Natural killer cell (primary cell): ENCODE data around the gene CIPC. TPM values are rescaled to one million over a fixed set of nuclear protein-coding genes. Genes with fewer than 3 reads are reported as not detected.

Experiments used
- ATAC-seq, 3 donors: fragments of 150-1000 bp in 2 of 3; fragments of 200-7000 bp in 1 of 3; cut with Tn5 transposase; 1 replicate in 1 of 3; 2 replicates in 2 of 3; pipeline ENCODE4 v1.10.0; 2021; ENCODE audit warnings: mild to moderate bottlenecking in 2 of 3, moderate library complexity in 2 of 3
- DNase-seq, 2 donors: peaks; one replicate each; pipeline versions ENCODE4 v3.0.0 to v3.0.0-alpha.2; 2013 to 2021; ENCODE audit warnings: mixed read lengths in 1 of 2
- H3K27ac ChIP-seq: one replicate; pipeline ENCODE4 v1.5.1; 2013; ENCODE audit warnings: mild to moderate bottlenecking, low read length
- H3K27me3 ChIP-seq: one replicate; pipeline ENCODE4 v1.6.1; 2013; ENCODE audit warnings: low read length; ENCODE audit not compliant: control insufficient read depth, insufficient read depth
- H3K36me3 ChIP-seq: one replicate; pipeline ENCODE4 v1.6.1; 2013; ENCODE audit warnings: low read length; ENCODE audit not compliant: control insufficient read depth, insufficient read depth
- H3K4me1 ChIP-seq: one replicate; pipeline ENCODE4 v1.6.1; 2013; ENCODE audit warnings: low read length; ENCODE audit not compliant: control insufficient read depth, insufficient read depth
- H3K4me3 ChIP-seq: one replicate; pipeline ENCODE4 v1.5.1; 2013; ENCODE audit warnings: low read length
- H3K9me3 ChIP-seq: one replicate; pipeline ENCODE4 v1.6.1; 2013; ENCODE audit warnings: low read length; ENCODE audit not compliant: control insufficient read depth, insufficient read depth
- H3K27ac Mint-ChIP-seq, 2 donors: one replicate each; pipeline ENCODE4 v1.8.0; 2022; ENCODE audit warnings: mild to moderate bottlenecking in 2 of 2, mixed read lengths in 2 of 2, moderate library complexity in 1 of 2
- H3K27me3 Mint-ChIP-seq, 2 donors: one replicate each; pipeline ENCODE4 v1.8.0; 2022; ENCODE audit warnings: low read depth in 2 of 2, mixed read lengths in 2 of 2
- H3K36me3 Mint-ChIP-seq: one replicate; pipeline ENCODE4 v1.8.0; 2022; ENCODE audit warnings: mixed read lengths
- H3K4me1 Mint-ChIP-seq, 2 donors: one replicate each; pipeline ENCODE4 v1.8.0; 2022; ENCODE audit warnings: mixed read lengths in 2 of 2
- H3K4me3 Mint-ChIP-seq: one replicate; pipeline ENCODE4 v1.8.0; 2022; ENCODE audit warnings: mild to moderate bottlenecking, moderate library complexity, mixed read lengths
- H3K9me3 Mint-ChIP-seq, 2 donors: one replicate each; pipeline ENCODE4 v1.8.0; 2022; ENCODE audit warnings: mixed read lengths in 2 of 2
- CTCF ChIP-seq: fragments of 200-600 bp; IDR thresholded peaks from one replicate; pipeline ENCODE4 v1.8.0; 2022; ENCODE audit warnings: antibody characterized with exemption
- WGBS: methylation state at CpG from one replicate; pipeline ENCODE4 v1.1.7; 2013; ENCODE audit warnings: missing lambda C conversion rate; ENCODE audit not compliant: insufficient coverage; 5-methylcytosine and 5-hydroxymethylcytosine counted together
- intact Hi-C: fragments of 100-400 bp; cut with micrococcal nuclease; formaldehyde crosslinking; loops from one replicate; pipeline ENCODE4 v1.14.2; 2022
- total RNA-seq, 4 donors: library from RNA; stranded (reverse); fragments of 120-200 nt in 1 of 4; gene quantifications; one replicate each; pipeline versions ENCODE4 v1.2.3 to v1.2.4, GENCODE V29; 2013 to 2022

The CIPC gene
- total RNA-seq, 3 donors from 2014 or later (not counting 1 experiment from before 2014, with no cell fraction given), result 7.1 to 10.0 (median 9.9) TPM

- peaks cover 59% of the 10 kb centered on the region for H3K4me1 ChIP-seq
- 7% methylated on average over 73 of the region's 73 CpGs for WGBS
Observed at GRCh38 chr14:77124345-77125280, 26.6 kb downstream of the CIPC start.

GRCh38 chr14:77125281-77125801, 27.3 kb downstream of the CIPC start:
- Mint-ChIP-seq H3K27me3 (peaks cover 24 to 30% of the 10 kb centered on the region in 2 donors), H3K27ac (peak overlapping the region in 1 of 2 donors; percentile 57), H3K4me3 (peak overlapping the region; percentile 80), H3K36me3 (no peaks in the 10 kb centered on the region), H3K9me3 (no peaks in the 10 kb centered on the region), H3K4me1 (peaks cover 24 to 31% of the 10 kb centered on the region in 2 donors)
- no peaks in the 10 kb centered on the region for H3K36me3 ChIP-seq
- H3K27ac ChIP-seq, result no peak overlapping the region
- DNase-seq, result peak in 1 of 2 donors; percentile 12
- ATAC-seq, result no peak
- peak overlapping the region; percentile 15 for H3K4me3 ChIP-seq
- peak; percentile 49 for TF ChIP-seq CTCF
- peaks cover 5% of the 10 kb centered on the region for H3K27me3 ChIP-seq
- intact Hi-C loops, result no loop called here
- WGBS, result 15% methylated on average over 30 of the region's 30 CpGs
- no peaks in the 10 kb centered on the region for H3K9me3 ChIP-seq
- H3K4me1 ChIP-seq, result peaks cover 52% of the 10 kb centered on the region

More at GRCh38 chr14:77124345-77125280, 26.6 kb downstream of the CIPC start:
- peak overlapping the region; percentile 76 for H3K4me3 Mint-ChIP-seq
- peak overlapping the region in 1 of 2 donors; percentile 57 for H3K27ac Mint-ChIP-seq
- peaks cover 24 to 31% of the 10 kb centered on the region in 2 donors for H3K4me1 Mint-ChIP-seq
- H3K27me3 Mint-ChIP-seq, result peaks cover 17 to 25% of the 10 kb centered on the region in 2 donors
- Histone ChIP-seq H3K4me3 (peak overlapping the region; percentile 55), H3K27me3 (peaks cover 5% of the 10 kb centered on the region), H3K9me3 (no peaks in the 10 kb centered on the region), H3K27ac (peak overlapping the region; percentile 38), H3K36me3 (no peaks in the 10 kb centered on the region)
- intact Hi-C loops, result loop anchor here (1.0 kb wide), 1 partner anchor 26 kb away; the partner anchor contains the start of gene CIPC
- DNase-seq, result peak; percentile 72 to 88
- TF ChIP-seq CTCF, result peak; percentile 74
- ATAC-seq, result peak; percentile 87 to 91 (median 87)
- H3K9me3 Mint-ChIP-seq, result no peaks in the 10 kb centered on the region
- no peaks in the 10 kb centered on the region for H3K36me3 Mint-ChIP-seq

GRCh38 chr14:77125823-77126325, 27.8 kb downstream of the CIPC start:
- no peak for TF ChIP-seq CTCF
- H3K27me3 Mint-ChIP-seq, result peaks cover 24 to 32% of the 10 kb centered on the region in 2 donors
- intact Hi-C loops, result no loop called here

More at GRCh38 chr14:77125823-77126325, 27.8 kb downstream of the CIPC start:
- Mint-ChIP-seq H3K4me1 (peaks cover 19 to 26% of the 10 kb centered on the region in 2 donors), H3K36me3 (no peaks in the 10 kb centered on the region), H3K4me3 (peak overlapping the region; percentile 80), H3K9me3 (no peaks in the 10 kb centered on the region), H3K27ac (peak overlapping the region in 1 of 2 donors; percentile 57)
- Histone ChIP-seq H3K4me1 (peaks cover 46% of the 10 kb centered on the region), H3K36me3 (no peaks in the 10 kb centered on the region), H3K9me3 (no peaks in the 10 kb centered on the region), H3K27me3 (peaks cover 5% of the 10 kb centered on the region), H3K4me3 (no peak overlapping the region), H3K27ac (no peak overlapping the region)
- DNase-seq, result no peak
- WGBS, result 93% methylated on average over 8 of the region's 8 CpGs
- no peak for ATAC-seq
